ENCODE data around the gene CTNNA3.

GRCh38 chr10:65911151-65911835 is 1784.7 kb downstream of the CTNNA3 start:
- TF ChIP-seq CTCF (conservative IDR thresholded peaks at IDR 0.05 in 1 of 2, IDR thresholded peaks at IDR 0.05 in 1 of 2; ENCODE audit: low read depth in 1 of 2, low read length in 2 of 2) (no peak), EZH2 (IDR thresholded peaks at IDR 0.05; ENCODE audit: low read length, missing control alignments) (no peak)
